ENCODE data around the gene ZNF80.

Gene ZNF80

GRCh38 chr3:114218578-114219185, 18.7 kb downstream of the ZNF80 start:
- no peak for TF ChIP-seq CTCF (conservative IDR thresholded peaks at IDR 0.05)

GRCh38 chr3:114218006-114218405, 19.4 kb downstream of the ZNF80 start:
- TF ChIP-seq CTCF (conservative IDR thresholded peaks at IDR 0.05) = no peak
- H3K27ac ChIP-seq = no peak overlapping the region

More at GRCh38 chr3:114218578-114219185, 18.7 kb downstream of the ZNF80 start:
- no peak overlapping the region for H3K27ac ChIP-seq

- no peak overlapping the region for H3K27ac ChIP-seq
- TF ChIP-seq CTCF (conservative IDR thresholded peaks at IDR 0.05) = no peak
Observed at GRCh38 chr3:114217266-114217665, 20.1 kb downstream of the ZNF80 start.

- H3K27ac ChIP-seq = no peak overlapping the region
- TF ChIP-seq CTCF (conservative IDR thresholded peaks at IDR 0.05) = no peak
Observed at GRCh38 chr3:114216186-114216970, 21.0 kb downstream of the ZNF80 start.

- no peak for TF ChIP-seq CTCF (conservative IDR thresholded peaks at IDR 0.05)
- no peak overlapping the region for H3K27ac ChIP-seq
Observed at GRCh38 chr3:114214542-114215341, 22.6 kb downstream of the ZNF80 start.

GRCh38 chr3:114213627-114214541, 23.5 kb downstream of the ZNF80 start:
- H3K27ac ChIP-seq = no peak overlapping the region

More at GRCh38 chr3:114213627-114214541, 23.5 kb downstream of the ZNF80 start:
- TF ChIP-seq CTCF (conservative IDR thresholded peaks at IDR 0.05) = no peak

All from VCaP (cell line).